HepG2 (cell line): ENCODE measurements around the gene GP1BA. TPM values are rescaled to one million over a fixed set of nuclear protein-coding genes. Genes with fewer than 3 reads are reported as not detected.
A peak's percentile ranks its signal among the peaks of the same experiment; 100 is the strongest.

Experiments used
- ARNT2 ChIP-seq: sonication (generic); formaldehyde crosslinking; IDR thresholded peaks from 2 replicates; pipeline ENCODE4 v1.8.0; 2022; ENCODE audit warnings: mild to moderate bottlenecking, low read depth, missing genetic modification reagents, moderate library complexity
- ARNTL ChIP-seq: sonication (generic); formaldehyde crosslinking; IDR thresholded peaks from 2 replicates; pipeline ENCODE4 v1.4.0; 2020; ENCODE audit warnings: mild to moderate bottlenecking, missing genetic modification reagents
- ATF3 ChIP-seq: sonication (generic); formaldehyde crosslinking; IDR thresholded peaks from 2 replicates; pipeline ENCODE4 v1.4.0; 2020; ENCODE audit warnings: missing genetic modification reagents
- CCAR2 ChIP-seq: fragments of 200-400 bp; formaldehyde crosslinking; optimal IDR thresholded peaks from 2 replicates; pipeline ENCODE3; 2018; ENCODE audit warnings: low read depth, mild to moderate bottlenecking, low read length, moderate library complexity
- GATA4 ChIP-seq: sonication (generic); IDR thresholded peaks from 2 replicates; pipeline ENCODE4 v1.6.1; 2016; ENCODE audit warnings: antibody characterized with exemption, low read depth, borderline replicate concordance
- HNRNPK ChIP-seq: fragments of 200-400 bp; formaldehyde crosslinking; IDR thresholded peaks from 2 replicates; pipeline ENCODE4 v1.6.1; 2018; ENCODE audit warnings: low read length, low read depth, moderate library complexity, mild to moderate bottlenecking; ENCODE audit not compliant: poor library complexity, severe bottlenecking
- HOXA7 ChIP-seq: sonication (generic); formaldehyde crosslinking; IDR thresholded peaks from 2 replicates; pipeline ENCODE4 v1.8.1; 2022; ENCODE audit warnings: mild to moderate bottlenecking, missing genetic modification reagents, moderate library complexity
- MXD1 ChIP-seq: sonication (generic); formaldehyde crosslinking; IDR thresholded peaks from 2 replicates; pipeline ENCODE4 v1.4.0; 2020; ENCODE audit warnings: mild to moderate bottlenecking, missing genetic modification reagents
- NCOA5 ChIP-seq: sonication (generic); formaldehyde crosslinking; IDR thresholded peaks from 2 replicates; pipeline ENCODE4 v1.4.0; 2020; ENCODE audit warnings: missing genetic modification reagents
- NR2C2 ChIP-seq: sonication (generic); formaldehyde crosslinking; IDR thresholded peaks from 2 replicates; pipeline ENCODE4 v1.4.0; 2020; ENCODE audit warnings: missing genetic modification reagents, mild to moderate bottlenecking, moderate library complexity, borderline replicate concordance
- ZBTB26 ChIP-seq: IDR thresholded peaks from 2 replicates; pipeline ENCODE4 v1.6.1; 2016; ENCODE audit warnings: missing compliant biosample characterization, missing genetic modification reagents, borderline replicate concordance
- ZFP91 ChIP-seq: sonication (generic); formaldehyde crosslinking; IDR thresholded peaks from 2 replicates; pipeline ENCODE4 v1.9.0; 2022; ENCODE audit warnings: missing genetic modification reagents, mild to moderate bottlenecking, borderline replicate concordance
- ZNF33B ChIP-seq: sonication (generic); formaldehyde crosslinking; IDR thresholded peaks from 2 replicates; pipeline ENCODE4 v1.5.1; 2020; ENCODE audit warnings: mild to moderate bottlenecking, missing genetic modification reagents
- ZNF407 ChIP-seq: sonication (generic); formaldehyde crosslinking; IDR thresholded peaks from one replicate; pipeline ENCODE4 v1.5.1; 2020; ENCODE audit warnings: mild to moderate bottlenecking, missing genetic modification reagents; ENCODE audit errors: not compliant biosample characterization
- polyA plus RNA-seq, 8 experiments: library from polyadenylated mRNA; depleted of rRNA in 3 of 8; stranded (reverse) in 7 of 8; unstranded in 1 of 8; fragments of >200 nt; fragmentation: Illumina TruSeq in 4 of 8; extraction: Trizol in 4 of 8; gene quantifications; 2 replicates each; pipeline versions ENCODE4 v1.2.1 to v1.2.3, GENCODE V29; 2011 to 2016; ENCODE audit warnings: low read depth in 4 of 8, missing spikeins in 1 of 8, mixed read lengths in 1 of 8; ENCODE audit not compliant: insufficient read depth in 1 of 8
- total RNA-seq, 5 experiments: library from RNA; depleted of rRNA; stranded (reverse); fragments of >200 nt; fragmentation: Illumina TruSeq; extraction: Trizol; gene quantifications; 2 replicates each; pipeline ENCODE4 v1.2.3, GENCODE V29; 2016; ENCODE audit warnings: low read depth in 1 of 5

GP1BA gene
- total and polyA plus RNA-seq, 2 of the 13 experiments (the other 11 are each of a cell fraction or from before 2014, with no cell fraction given): not detected

GRCh38 chr17:4949321-4950074, 17.4 kb downstream of the GP1BA start (continued):
- TF ChIP-seq ZNF407 (peak; percentile 43), ARNT2 (CRISPR knock-in tag) (0 out of 2 replicates have a peak, but pooled peaks have one; percentile 45), CCAR2 (no peak), NCOA5 (0 out of 2 replicates have a peak, but pooled peaks have one; percentile 25), HOXA7 (CRISPR knock-in tag) (0 out of 2 replicates have a peak, but pooled peaks have one; percentile 32), NR2C2 (CRISPR knock-in tag) (peak; percentile 80), MXD1 (CRISPR knock-in tag) (peak; percentile 70), ZNF33B (0 out of 2 replicates have a peak, but pooled peaks have one; percentile 70), HNRNPK (peak; percentile 89), GATA4 (0 out of 2 replicates have a peak, but pooled peaks have one; percentile 18), ZBTB26 (CRISPR knock-in tag) (peak; percentile 91), ATF3 (CRISPR knock-in tag) (peak; percentile 71; the same call in 1 of the 2 replicates), ARNTL (CRISPR knock-in tag) (peak; percentile 89), ZFP91 (CRISPR knock-in tag) (peak; percentile 19; the same call in 1 of the 2 replicates)
